ENCODE measurements around the gene ROBO1. TPM values are rescaled to one million over a fixed set of nuclear protein-coding genes. Genes with fewer than 3 reads are reported as not detected.
"Not testable (repeated sequence)": the region's sequence is repeated elsewhere in the genome, so short reads cannot be mapped to it uniquely, and the experiment has no call there.

Gene ROBO1
- total RNA-seq, 1 experiment from 2014 or later = 24.7 TPM

GRCh38 chr3:79310016-79310415 is 457.8 kb downstream of the ROBO1 start:
- DNase-seq (ENCODE audit: low spot score) = no peak

- DNase-seq (ENCODE audit: low spot score) = no peak
Measured at GRCh38 chr3:79306934-79307570, 460.7 kb downstream of the ROBO1 start.

GRCh38 chr3:79299949-79300635 is 467.7 kb downstream of the ROBO1 start:
- DNase-seq (ENCODE audit: low spot score) = not testable (repeated sequence)

- peak; percentile 82 for DNase-seq (ENCODE audit: low spot score)
Measured at GRCh38 chr3:79297245-79297960, 470.4 kb downstream of the ROBO1 start.

- no peak for DNase-seq (ENCODE audit: low spot score)
Measured at GRCh38 chr3:79286882-79287281, 480.9 kb downstream of the ROBO1 start.

- DNase-seq (ENCODE audit: low spot score) = no peak
Measured at GRCh38 chr3:79285871-79286270, 481.9 kb downstream of the ROBO1 start.

- DNase-seq (ENCODE audit: low spot score) = no peak
Measured at GRCh38 chr3:79285380-79285779, 482.4 kb downstream of the ROBO1 start.

- DNase-seq (ENCODE audit: low spot score) = no peak
Measured at GRCh38 chr3:79284781-79285180, 483.0 kb downstream of the ROBO1 start.

GRCh38 chr3:79278681-79279080 is 489.1 kb downstream of the ROBO1 start:
- DNase-seq (ENCODE audit: low spot score) = no peak

- no peak for DNase-seq (ENCODE audit: low spot score)
Measured at GRCh38 chr3:79268422-79268821, 499.4 kb downstream of the ROBO1 start.

GRCh38 chr3:79264892-79265291 is 502.9 kb downstream of the ROBO1 start:
- DNase-seq (ENCODE audit: low spot score) = no peak

GRCh38 chr3:79263423-79263822 is 504.4 kb downstream of the ROBO1 start:
- DNase-seq (ENCODE audit: low spot score) = no peak

GRCh38 chr3:79258479-79258878 is 509.3 kb downstream of the ROBO1 start:
- DNase-seq (ENCODE audit: low spot score) = no peak

GRCh38 chr3:79257791-79258190 is 510.0 kb downstream of the ROBO1 start:
- DNase-seq (ENCODE audit: low spot score) = no peak

- DNase-seq (ENCODE audit: low spot score) = no peak
Measured at GRCh38 chr3:79255702-79256101, 512.1 kb downstream of the ROBO1 start.

- DNase-seq (ENCODE audit: low spot score) = no peak
Measured at GRCh38 chr3:79255292-79255691, 512.5 kb downstream of the ROBO1 start.

GRCh38 chr3:79253704-79254103 is 514.1 kb downstream of the ROBO1 start:
- no peak for DNase-seq (ENCODE audit: low spot score)

- DNase-seq (ENCODE audit: low spot score) = no peak
Measured at GRCh38 chr3:79253271-79253670, 514.5 kb downstream of the ROBO1 start.

- no peak for DNase-seq (ENCODE audit: low spot score)
Measured at GRCh38 chr3:79250746-79251145, 517.1 kb downstream of the ROBO1 start.

GRCh38 chr3:79249701-79250100 is 518.1 kb downstream of the ROBO1 start:
- DNase-seq (ENCODE audit: low spot score) = no peak

GRCh38 chr3:79247725-79248043 is 520.1 kb downstream of the ROBO1 start:
- no peak for DNase-seq (ENCODE audit: low spot score)

GRCh38 chr3:79246875-79247724 is 520.7 kb downstream of the ROBO1 start:
- no peak for DNase-seq (ENCODE audit: low spot score)

Data from H4 (cell line).